Embryonic facial prominence (tissue), 1 donor: ENCODE data around the gene NCKAP5L.

ENCODE experiments used
- DNase-seq: peaks from one replicate; pipeline ENCODE4 v3.0.0-alpha.2; 2016; ENCODE audit errors: extremely low spot score

NCKAP5L gene

DNA sequence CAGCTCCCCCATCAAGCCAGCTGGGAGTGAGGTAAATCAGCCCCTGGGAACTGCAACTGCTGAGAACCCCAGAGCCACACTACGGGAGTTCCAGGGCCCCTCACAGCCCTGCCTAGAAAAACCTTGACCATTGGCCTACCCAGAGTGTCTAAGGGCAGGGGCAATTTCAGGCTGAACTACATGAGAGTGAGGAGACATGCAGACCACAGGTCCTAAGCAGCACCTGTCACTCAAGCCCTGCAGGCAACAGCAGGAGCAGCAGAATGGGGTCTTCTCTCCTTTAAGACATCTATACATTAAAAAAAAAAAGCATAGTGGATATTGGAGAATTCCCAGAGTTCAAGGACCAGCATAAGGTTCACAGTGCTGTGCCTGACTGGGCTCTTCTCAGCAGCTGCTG, 4.9 kb downstream of the NCKAP5L start:
- DNase-seq, result no peak

DNA sequence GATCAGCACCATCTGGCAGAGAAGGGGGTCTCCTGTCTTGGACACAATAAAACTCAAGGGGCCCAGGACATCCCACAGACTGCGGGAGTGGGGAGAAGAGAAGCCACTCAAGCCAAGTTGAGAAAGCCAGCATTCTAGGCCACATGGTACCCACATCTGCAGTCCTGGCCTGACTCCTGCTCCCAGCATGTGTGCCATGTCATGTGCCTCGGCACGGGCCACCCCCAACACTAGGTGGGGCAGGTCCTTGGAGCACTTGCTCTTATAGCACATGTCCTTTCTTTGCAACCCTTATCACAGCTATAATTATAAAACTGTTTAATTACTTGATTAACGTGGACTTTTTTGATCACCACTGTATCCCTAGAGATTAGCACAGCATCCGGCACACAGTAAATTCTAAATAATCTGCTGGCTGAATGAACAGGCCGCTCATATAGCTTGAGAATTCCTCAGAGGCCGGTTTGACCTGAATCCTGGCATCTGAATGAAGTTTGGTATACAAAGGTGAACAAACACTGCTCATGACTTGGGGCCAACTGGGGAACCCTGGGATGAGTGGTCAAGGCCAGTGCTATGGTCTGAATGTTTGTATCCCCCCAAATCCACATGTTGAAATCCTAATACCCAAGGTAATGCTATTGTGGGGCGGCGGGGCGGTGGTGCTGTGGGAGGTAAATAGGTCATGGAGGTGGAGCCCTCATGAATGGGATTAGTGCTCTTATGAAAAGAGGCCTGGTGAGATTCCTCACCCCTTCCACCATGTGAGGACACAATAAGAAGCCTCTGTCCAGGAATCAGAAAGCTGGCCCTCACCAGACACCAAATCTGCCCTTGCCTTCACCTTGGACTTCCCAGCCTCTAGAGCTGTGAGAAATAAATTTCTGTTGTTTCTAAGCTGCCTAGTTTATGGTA, 6.6 kb downstream of the NCKAP5L start:
- DNase-seq, result no peak

DNA sequence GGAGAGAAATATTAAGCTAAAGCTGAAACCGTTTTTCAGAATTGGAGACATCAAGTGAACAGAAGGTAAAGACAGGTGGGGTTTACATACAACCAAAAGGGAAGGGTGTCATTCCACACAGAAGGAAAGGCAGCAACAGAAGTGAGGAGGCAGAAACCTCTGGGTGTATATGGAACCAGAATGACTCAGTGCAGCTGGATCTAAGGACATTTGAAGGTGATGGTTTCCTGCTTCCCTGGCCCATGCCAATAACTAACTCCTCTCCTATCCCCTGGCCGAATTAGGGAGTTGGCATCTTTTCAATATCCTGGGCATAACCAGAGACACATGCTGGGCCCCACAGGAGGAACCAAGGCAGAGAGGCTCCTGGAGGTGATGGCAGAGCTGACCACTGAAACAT, 8.4 kb downstream of the NCKAP5L start:
- no peak for DNase-seq

- DNase-seq, result no peak
These were observed 9.8 kb downstream of the NCKAP5L start for GRCh38 chr12:49818241-49818895.

- no peak for DNase-seq
These were observed 15.1 kb downstream of the NCKAP5L start for GRCh38 chr12:49813131-49813530.

- no peak for DNase-seq
These were observed 16.2 kb downstream of the NCKAP5L start for GRCh38 chr12:49811961-49812401.

DNA sequence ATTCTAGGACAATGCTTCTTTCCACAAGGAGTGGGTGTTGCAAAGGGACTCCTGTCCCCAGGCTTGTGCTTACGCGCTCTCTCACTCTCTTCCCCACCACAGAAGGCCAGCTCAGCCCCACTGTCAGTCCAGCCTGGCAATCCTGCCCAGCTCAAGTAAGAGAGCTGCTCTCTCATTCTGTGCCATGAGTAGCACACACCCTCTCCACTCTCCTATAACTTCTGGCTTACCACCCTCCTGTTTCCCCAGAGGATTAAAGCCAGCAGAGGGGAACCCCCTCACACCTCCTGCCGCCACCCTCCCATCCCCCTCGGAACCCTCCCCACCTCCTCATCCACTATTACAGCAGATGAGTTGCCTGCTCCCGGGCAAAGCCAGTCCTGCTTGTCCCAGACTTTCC, 17.1 kb downstream of the NCKAP5L start:
- no peak for DNase-seq

- no peak for DNase-seq
These were observed 18.3 kb downstream of the NCKAP5L start for GRCh38 chr12:49809906-49810389.

DNA sequence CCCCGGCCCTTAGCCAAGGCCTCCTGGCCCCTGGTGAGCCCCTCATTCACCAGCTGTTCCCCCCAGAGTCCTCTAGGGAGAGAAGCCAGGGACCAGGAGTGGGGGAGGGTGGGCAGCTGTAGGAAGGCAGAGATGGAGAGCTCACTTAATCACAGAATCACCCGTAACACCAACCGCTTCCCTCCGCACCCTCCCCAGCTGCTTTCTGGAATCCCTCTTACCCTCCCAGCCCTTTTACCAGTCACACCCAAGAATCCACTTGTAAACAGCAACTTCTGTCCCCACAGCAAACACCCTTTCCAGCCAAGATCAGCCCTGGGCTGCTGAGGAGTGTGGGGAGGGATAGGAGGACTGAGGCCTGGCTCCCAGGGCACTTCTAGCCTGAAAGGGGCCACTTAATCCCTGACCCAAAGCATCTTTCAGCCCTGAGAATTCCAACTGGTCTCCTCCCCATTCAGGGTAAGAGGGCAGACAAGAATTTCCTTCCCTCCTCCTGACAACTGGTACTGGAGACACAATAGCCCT, 18.8 kb downstream of the NCKAP5L start:
- peak; percentile 37 for DNase-seq

DNA sequence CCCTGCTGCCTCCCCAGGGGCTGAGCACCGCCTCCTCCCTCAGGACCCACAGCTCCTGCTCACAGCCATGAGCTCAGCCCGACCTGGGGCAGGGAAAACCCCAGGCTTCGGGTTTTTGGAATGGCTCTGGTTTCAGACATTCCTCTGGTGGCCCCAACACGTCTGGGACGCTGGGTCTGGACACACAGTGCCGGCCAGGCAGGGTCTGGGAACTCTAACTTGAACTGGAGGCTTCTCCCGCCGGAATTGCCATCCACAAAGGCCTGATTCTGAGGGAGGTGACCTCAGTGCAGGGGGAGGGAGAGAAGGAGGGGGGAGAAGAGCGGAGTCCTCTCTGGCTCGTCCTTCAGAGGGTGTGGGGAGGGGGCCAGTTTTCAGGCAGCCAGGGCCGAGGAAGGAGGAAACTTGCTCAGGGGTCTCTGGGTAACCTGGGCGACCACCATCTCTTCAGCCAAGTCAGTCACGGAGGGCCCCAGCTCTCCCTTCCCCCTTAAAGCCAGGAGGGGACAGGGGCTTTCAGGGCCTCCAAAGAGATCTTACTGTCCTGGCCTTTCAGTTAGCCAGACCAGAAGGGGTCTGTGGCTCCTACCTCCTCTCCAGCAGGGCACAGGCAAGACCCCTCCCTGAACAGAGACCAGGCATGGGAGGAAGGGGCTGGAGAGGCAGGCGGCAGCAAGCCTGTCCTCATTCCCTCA, 19.4 kb downstream of the NCKAP5L start:
- no peak for DNase-seq

DNA sequence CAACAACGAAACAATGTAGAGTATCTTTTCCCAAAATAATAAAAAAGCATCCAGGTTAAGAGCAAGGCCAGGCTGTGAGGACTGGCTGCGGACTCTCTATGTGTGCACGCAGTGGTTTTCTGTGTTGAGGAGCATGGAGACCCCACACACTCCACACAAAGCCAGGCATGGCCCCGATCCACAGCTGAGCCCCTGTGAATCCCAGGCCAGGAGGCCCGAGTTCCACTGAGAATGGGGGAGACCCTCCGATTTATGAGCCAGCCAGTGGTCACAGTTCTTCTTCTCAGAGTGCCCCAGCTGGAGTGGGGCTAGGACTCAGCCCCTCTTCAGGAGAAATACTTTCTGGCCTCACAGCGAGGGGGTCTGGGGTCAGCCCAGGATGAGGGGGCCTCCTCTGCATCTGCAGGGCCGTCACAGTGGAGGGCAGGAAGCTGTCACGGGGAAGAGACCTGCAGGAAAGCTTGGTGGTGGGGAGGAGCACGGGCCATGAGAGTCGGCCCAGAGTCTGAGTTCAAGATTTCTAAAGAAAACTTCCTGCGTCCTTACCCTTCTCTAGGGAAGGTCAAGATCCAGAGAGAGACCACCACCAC, 20.1 kb downstream of the NCKAP5L start:
- no peak for DNase-seq

DNA sequence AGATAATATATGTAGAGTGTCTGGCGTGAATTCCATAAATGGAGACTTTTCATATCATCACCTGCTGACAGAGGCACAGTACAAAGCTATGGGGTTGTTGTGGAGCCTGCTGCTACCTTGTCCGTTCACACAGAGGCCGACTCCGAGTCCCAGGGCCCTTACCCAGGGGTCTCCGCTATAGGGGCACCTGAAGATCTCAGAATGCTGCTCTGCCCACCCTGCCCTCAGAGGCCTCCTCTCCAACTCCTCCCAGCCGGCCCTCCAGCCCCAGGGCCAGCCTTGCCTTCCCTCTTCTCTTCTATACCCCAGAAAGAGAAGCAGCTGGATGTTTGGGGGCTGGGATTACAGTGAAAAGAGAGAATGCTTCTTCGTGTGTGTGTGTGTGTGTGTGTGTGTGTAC, 21.3 kb downstream of the NCKAP5L start:
- DNase-seq, result no peak

GRCh38 chr12:49806321-49806813, 21.8 kb downstream of the NCKAP5L start:
- DNase-seq, result no peak

DNA sequence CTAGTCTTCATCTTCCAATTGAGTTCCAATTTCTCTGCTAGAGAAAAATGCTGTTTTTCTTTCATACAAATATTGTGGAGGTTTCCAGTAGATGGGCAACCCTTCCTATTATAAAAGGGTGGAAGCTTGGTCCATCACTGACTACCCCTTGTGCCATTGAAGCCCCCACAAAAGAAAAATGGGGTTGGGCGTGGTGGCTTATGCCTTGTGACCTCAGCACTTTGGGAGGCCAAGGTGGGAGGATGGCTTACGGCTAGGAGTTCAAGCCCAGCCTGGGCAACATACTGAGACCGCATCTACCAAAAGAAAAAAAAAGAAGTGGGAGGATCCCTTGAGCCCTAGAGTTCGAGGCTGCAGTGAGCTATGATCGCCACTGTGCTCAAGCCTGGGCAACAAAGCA, 22.8 kb downstream of the NCKAP5L start:
- DNase-seq, result no peak

GRCh38 chr12:49804821-49805220, 23.4 kb downstream of the NCKAP5L start:
- no peak for DNase-seq

GRCh38 chr12:49803693-49804450, 24.3 kb downstream of the NCKAP5L start:
- no peak for DNase-seq

GRCh38 chr12:49801141-49802063, 26.8 kb downstream of the NCKAP5L start:
- DNase-seq, result no peak

DNA sequence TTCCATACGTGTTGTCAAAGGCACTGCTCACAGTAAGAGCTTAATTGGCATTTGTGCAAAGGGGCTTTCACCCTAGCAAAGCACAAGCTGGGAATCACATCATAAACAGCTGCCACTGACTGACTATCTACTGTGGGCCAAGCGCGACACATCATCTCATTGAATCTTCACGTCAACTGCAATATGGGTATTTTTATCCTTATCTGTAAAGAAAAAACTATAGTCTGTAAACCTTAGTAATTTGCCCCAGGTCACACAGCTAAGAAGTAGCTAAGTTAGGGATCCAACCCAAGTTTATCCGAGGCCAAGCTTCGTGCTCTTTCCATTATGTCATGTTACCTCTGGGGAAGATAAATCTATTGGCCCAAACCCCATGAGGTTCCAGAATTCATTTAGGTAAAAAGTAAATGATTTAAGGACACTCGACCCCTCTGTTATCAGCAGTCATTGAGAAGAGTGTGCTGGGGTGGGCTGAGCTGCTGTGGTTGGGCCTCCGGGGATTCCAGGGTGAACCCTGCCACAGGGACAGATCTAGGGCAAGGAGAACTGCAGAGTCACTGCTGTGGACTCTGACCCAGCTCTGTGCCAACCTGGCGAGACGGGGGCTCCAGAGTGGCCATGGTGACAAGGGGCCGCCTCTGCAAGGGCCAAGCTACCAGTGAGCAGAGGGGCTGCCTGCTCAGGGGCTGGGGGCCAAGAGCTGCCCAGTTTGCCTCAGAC, 27.6 kb downstream of the NCKAP5L start:
- no peak for DNase-seq

DNA sequence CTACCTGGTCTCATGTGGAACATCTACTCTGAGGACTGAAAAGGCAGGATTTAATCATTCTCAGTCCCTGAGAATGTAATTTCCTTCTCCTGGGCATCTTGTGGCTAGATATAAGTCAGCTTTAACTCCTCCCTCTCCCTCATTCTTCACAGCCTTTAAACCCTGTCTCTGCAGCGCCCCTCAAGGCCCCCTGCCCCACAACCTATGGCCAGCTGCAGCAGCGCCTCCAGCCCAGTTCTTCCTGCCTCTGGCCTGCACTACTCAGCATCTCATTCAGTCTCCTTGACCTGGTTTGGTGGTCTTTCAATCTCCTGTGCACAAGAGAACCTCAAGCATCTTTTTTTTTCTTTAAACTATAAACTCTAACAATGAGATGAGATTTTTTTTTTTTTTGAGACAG, 29.3 kb downstream of the NCKAP5L start:
- no peak for DNase-seq
